HG03280 (cell line): ENCODE measurements around the gene SH3RF3.

Experiments used
- ATAC-seq: cut with Tn5 transposase; IDR thresholded peaks from one replicate; pipeline ENCODE4 v1.9.1; 2021; ENCODE audit warnings: mild to moderate bottlenecking, moderate library complexity; ENCODE audit not compliant: unreplicated experiment

The SH3RF3 gene

GRCh38 chr2:109272461-109272860 lies 143.5 kb downstream of the SH3RF3 start:
- ATAC-seq = no peak

- no peak for ATAC-seq
These were observed 146.4 kb downstream of the SH3RF3 start for GRCh38 chr2:109275120-109276012.

GRCh38 chr2:109277406-109277805 lies 148.4 kb downstream of the SH3RF3 start:
- no peak for ATAC-seq

- ATAC-seq = no peak
These were observed 150.3 kb downstream of the SH3RF3 start for GRCh38 chr2:109279243-109279860.

- ATAC-seq = no peak
These were observed 151.8 kb downstream of the SH3RF3 start for GRCh38 chr2:109280804-109281203.

GRCh38 chr2:109282360-109282759 lies 153.4 kb downstream of the SH3RF3 start:
- ATAC-seq = no peak

GRCh38 chr2:109282865-109283264 lies 153.9 kb downstream of the SH3RF3 start:
- ATAC-seq = no peak

- ATAC-seq = no peak
These were observed 155.8 kb downstream of the SH3RF3 start for GRCh38 chr2:109284826-109285225.

- ATAC-seq = no peak
These were observed 156.2 kb downstream of the SH3RF3 start for GRCh38 chr2:109285244-109285651.

GRCh38 chr2:109287413-109287812 lies 158.4 kb downstream of the SH3RF3 start:
- no peak for ATAC-seq

- no peak for ATAC-seq
These were observed 158.8 kb downstream of the SH3RF3 start for GRCh38 chr2:109287838-109288237.

GRCh38 chr2:109288544-109289368 lies 159.8 kb downstream of the SH3RF3 start:
- no peak for ATAC-seq

GRCh38 chr2:109289504-109290222 lies 160.7 kb downstream of the SH3RF3 start:
- ATAC-seq = no peak

GRCh38 chr2:109290887-109291643 lies 162.1 kb downstream of the SH3RF3 start:
- no peak for ATAC-seq

GRCh38 chr2:109292386-109292785 lies 163.4 kb downstream of the SH3RF3 start:
- no peak for ATAC-seq

GRCh38 chr2:109293663-109294062 lies 164.7 kb downstream of the SH3RF3 start:
- ATAC-seq = no peak

GRCh38 chr2:109294523-109294922 lies 165.5 kb downstream of the SH3RF3 start:
- no peak for ATAC-seq

GRCh38 chr2:109295070-109295780 lies 166.2 kb downstream of the SH3RF3 start:
- ATAC-seq = no peak

- ATAC-seq = no peak
These were observed 166.7 kb downstream of the SH3RF3 start for GRCh38 chr2:109295781-109296117.
